Tibial artery (tissue), 4 donors: ENCODE data around the gene ITPR3.

Source experiments
- DNase-seq, 2 donors: peaks; one replicate each; pipeline ENCODE4 v3.0.0-alpha.2; 2019
- H3K27ac ChIP-seq, 2 donors: fragments of 200-600 bp; sonication (generic) in 1 of 2; 1 replicate in 1 of 2; 2 replicates in 1 of 2; pipeline ENCODE4 v1.5.1; 2018 to 2019; ENCODE audit warnings: mild to moderate bottlenecking in 1 of 2
- H3K27me3 ChIP-seq, 2 donors: fragments of 200-600 bp; sonication (generic) in 1 of 2; one replicate each; pipeline versions ENCODE4 v1.5.1 to v1.6.0; 2016 to 2019
- H3K36me3 ChIP-seq, 3 donors: fragments of 200-600 bp; sonication (generic) in 2 of 3; one replicate each; pipeline ENCODE4 v1.5.1; 2016 to 2019; ENCODE audit warnings: mild to moderate bottlenecking in 2 of 3
- H3K4me1 ChIP-seq, 4 donors: fragments of 200-600 bp; sonication (generic) in 2 of 4; 1 replicate in 3 of 4; 2 replicates in 1 of 4; pipeline ENCODE4 v1.5.1; 2016 to 2019
- H3K4me3 ChIP-seq, 2 donors: fragments of 200-600 bp; sonication (generic) in 1 of 2; 1 replicate in 1 of 2; 2 replicates in 1 of 2; pipeline ENCODE4 v1.5.1; 2018 to 2019; ENCODE audit warnings: mild to moderate bottlenecking in 2 of 2
- H3K9me3 ChIP-seq, 3 donors: fragments of 200-600 bp; sonication (generic) in 1 of 3; one replicate each; pipeline ENCODE4 v1.5.1; 2016 to 2019
- intact Hi-C: fragments of 100-400 bp; cut with DNase I; formaldehyde crosslinking; loops from one replicate; pipeline ENCODE4 v1.15.0; 2023; ENCODE audit warnings: low total_unique reads
- TF ChIP-seq, protein P1 (sequence below), 2 experiments: fragments of 200-600 bp in 1 of 2; fragments of 450-650 bp in 1 of 2; IDR thresholded peaks; one replicate each; pipeline ENCODE4 v1.5.1; 2017 to 2019; ENCODE audit warnings: antibody characterized with exemption in 2 of 2, mild to moderate bottlenecking in 1 of 2, moderate library complexity in 1 of 2

Gene ITPR3

DNA sequence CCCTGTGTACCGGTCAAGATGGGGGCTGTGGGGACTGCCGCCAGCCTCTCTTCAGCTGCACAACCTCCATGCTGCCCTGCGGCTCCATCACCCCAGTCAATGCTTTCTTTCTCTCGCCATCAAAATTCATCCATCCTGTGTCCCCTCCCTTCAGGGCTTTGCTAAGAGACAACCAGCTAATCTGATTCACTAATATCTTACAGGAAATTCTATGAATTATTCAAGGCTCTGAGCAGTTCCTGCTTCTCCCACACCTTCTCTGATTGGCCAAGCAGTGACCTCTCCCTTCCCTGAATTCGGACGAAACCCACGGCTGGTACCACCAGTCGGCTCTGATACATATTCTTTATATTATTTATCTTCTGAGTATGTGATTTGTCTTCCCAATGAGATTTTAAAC, 13.8 kb downstream of the ITPR3 start:
- intact Hi-C loops, result no loop called here
- TF ChIP-seq, protein P1, sequence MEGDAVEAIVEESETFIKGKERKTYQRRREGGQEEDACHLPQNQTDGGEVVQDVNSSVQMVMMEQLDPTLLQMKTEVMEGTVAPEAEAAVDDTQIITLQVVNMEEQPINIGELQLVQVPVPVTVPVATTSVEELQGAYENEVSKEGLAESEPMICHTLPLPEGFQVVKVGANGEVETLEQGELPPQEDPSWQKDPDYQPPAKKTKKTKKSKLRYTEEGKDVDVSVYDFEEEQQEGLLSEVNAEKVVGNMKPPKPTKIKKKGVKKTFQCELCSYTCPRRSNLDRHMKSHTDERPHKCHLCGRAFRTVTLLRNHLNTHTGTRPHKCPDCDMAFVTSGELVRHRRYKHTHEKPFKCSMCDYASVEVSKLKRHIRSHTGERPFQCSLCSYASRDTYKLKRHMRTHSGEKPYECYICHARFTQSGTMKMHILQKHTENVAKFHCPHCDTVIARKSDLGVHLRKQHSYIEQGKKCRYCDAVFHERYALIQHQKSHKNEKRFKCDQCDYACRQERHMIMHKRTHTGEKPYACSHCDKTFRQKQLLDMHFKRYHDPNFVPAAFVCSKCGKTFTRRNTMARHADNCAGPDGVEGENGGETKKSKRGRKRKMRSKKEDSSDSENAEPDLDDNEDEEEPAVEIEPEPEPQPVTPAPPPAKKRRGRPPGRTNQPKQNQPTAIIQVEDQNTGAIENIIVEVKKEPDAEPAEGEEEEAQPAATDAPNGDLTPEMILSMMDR (IDR thresholded peaks at IDR 0.05), result no peak
- H3K36me3 ChIP-seq, result no peaks in the 10 kb centered on the region
- no peaks in the 10 kb centered on the region for H3K9me3 ChIP-seq
- H3K4me1 ChIP-seq, result peaks cover 0 to 24% (median 20%) of the 10 kb centered on the region in 4 donors
- no peak for DNase-seq
- no peak overlapping the region for H3K4me3 ChIP-seq
- peaks cover 0 to 10% of the 10 kb centered on the region in 2 donors for H3K27me3 ChIP-seq
- H3K27ac ChIP-seq, result no peak overlapping the region

DNA sequence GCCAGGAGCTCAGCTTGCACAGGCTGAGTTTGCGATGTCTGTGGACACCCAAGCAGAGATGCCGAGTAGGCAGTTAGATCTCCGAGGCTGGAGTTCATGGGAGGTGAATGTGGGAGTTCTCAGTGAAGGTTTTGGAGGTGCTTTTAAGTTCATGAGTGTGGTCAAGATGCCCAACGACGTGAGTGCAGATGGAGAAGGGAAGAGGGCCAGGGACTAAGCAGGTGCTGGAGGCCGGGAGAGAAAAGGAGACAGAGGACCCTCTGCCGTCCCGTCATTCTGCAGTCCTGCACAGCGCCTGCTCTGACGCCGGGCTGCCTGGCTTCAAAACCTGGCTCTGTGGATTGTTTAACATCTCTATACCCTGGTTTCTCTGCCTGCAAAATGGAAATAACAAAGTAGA, 15.5 kb downstream of the ITPR3 start:
- intact Hi-C loops, result no loop called here
- peaks cover 0 to 10% (median 0%) of the 10 kb centered on the region in 3 donors for H3K36me3 ChIP-seq

DNA sequence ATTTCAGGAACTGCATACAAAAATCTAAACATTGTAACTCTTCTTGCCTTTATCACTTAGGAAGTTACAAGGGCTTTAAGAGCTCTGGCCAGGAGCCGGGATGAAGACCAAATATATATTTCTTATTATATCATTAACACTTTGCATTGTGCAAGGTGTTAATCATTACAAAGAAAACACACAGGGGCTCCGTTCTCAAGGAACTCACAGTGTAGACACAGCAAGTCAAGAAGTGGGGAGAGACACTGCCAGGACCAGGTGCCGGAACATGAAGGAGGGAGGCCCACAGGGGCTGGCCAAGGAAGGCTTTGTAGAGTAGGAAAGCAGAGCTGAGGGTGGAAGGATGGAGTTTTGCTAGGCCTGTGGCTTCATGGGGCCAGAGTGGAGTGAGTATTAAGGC, 17.4 kb downstream of the ITPR3 start:
- peaks cover 0 to 13% (median 11%) of the 10 kb centered on the region in 4 donors for H3K4me1 ChIP-seq
- intact Hi-C loops, result no loop called here
- H3K27ac ChIP-seq, result no peak overlapping the region
- TF ChIP-seq, protein P1 (IDR thresholded peaks at IDR 0.05), result no peak
- H3K9me3 ChIP-seq, result no peaks in the 10 kb centered on the region
- DNase-seq, result no peak
- H3K36me3 ChIP-seq, result peaks cover 0 to 13% (median 0%) of the 10 kb centered on the region in 3 donors
- no peak overlapping the region for H3K4me3 ChIP-seq
- peaks cover 0 to 13% of the 10 kb centered on the region in 2 donors for H3K27me3 ChIP-seq

More for the DNA sequence above, 15.5 kb downstream of the ITPR3 start:
- H3K9me3 ChIP-seq, result no peaks in the 10 kb centered on the region
- H3K27me3 ChIP-seq, result peaks cover 0 to 17% of the 10 kb centered on the region in 2 donors
- no peak overlapping the region for H3K4me3 ChIP-seq
- no peak overlapping the region for H3K27ac ChIP-seq
- no peak for DNase-seq
- H3K4me1 ChIP-seq, result peaks cover 0 to 24% (median 20%) of the 10 kb centered on the region in 4 donors
- TF ChIP-seq, protein P1 (IDR thresholded peaks at IDR 0.05), result no peak

DNA sequence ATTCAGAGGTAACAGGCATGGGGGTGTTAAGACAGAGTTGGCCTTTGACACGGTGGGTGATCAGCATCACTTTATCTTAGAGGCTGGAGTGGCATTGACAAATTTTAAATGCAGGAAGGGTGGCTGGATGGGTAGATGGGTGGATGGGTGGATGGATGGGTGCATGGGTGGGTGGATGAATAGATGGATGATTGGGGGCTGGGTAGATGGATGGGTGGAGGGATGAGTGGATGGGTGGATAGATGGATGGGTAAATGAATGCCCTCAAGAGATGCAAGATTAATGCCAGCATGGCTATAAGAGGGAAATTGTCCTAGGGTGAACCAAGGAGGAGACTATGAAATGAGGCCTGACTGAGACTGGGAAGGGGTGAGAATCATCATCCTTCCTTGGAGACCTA, 18.4 kb downstream of the ITPR3 start:
- no peak for DNase-seq
- H3K4me3 ChIP-seq, result no peak overlapping the region
- peaks cover 0 to 5% (median 3%) of the 10 kb centered on the region in 4 donors for H3K4me1 ChIP-seq
- TF ChIP-seq, protein P1 (IDR thresholded peaks at IDR 0.05), result no peak
- no peak overlapping the region for H3K27ac ChIP-seq
- peaks cover 0 to 11% of the 10 kb centered on the region in 2 donors for H3K27me3 ChIP-seq
- intact Hi-C loops, result no loop called here
- H3K9me3 ChIP-seq, result no peaks in the 10 kb centered on the region
- peaks cover 0 to 13% (median 0%) of the 10 kb centered on the region in 3 donors for H3K36me3 ChIP-seq

DNA sequence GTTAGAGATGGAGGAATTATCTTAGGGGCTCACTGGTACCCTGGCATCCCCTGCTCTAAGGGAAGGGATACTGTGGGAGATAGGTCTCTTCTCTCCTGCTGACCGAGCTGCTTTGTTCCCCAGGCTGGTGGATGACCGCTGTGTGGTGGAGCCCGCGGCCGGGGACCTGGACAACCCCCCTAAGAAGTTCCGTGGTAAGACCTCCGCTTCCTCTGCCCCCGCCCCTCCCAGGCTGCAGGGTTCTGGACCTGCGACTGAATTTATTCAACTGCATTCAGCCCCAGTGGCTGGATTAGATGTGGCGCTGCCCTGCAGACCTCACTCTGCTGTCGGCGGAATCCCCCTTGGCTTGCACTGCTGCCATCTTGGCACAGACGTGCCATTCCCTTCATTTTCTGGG, 19.2 kb downstream of the ITPR3 start:
- TF ChIP-seq, protein P1 (IDR thresholded peaks at IDR 0.05), result no peak
- DNase-seq, result no peak
- H3K27ac ChIP-seq, result no peak overlapping the region
- intact Hi-C loops, result no loop called here
- no peak overlapping the region for H3K4me3 ChIP-seq
- H3K27me3 ChIP-seq, result peaks cover 0 to 11% of the 10 kb centered on the region in 2 donors
- no peaks in the 10 kb centered on the region for H3K9me3 ChIP-seq
- no peaks in the 10 kb centered on the region for H3K4me1 ChIP-seq
- H3K36me3 ChIP-seq, result peaks cover 0 to 13% (median 0%) of the 10 kb centered on the region in 3 donors

DNA sequence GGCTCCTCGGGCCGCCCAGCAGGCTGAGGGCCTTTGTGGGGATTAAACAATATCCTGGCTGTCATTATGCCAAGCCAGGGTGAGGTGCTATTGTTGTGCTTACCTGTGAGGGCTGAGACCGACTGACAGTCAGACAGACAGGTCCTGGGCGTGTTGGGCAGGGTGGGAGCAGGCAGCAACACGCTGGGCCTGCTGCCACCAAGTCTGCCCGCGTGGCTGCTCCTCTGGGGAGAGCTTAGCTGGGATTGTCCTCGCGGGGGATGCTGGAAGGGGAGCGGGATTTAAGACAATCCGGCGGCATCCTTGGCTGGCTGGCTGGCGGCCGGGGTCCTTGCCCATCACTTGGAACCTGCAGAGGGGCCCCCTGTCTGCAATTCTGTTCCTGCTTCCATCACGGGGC, 20.0 kb downstream of the ITPR3 start:
- H3K36me3 ChIP-seq, result peaks cover 0 to 13% (median 0%) of the 10 kb centered on the region in 3 donors
- TF ChIP-seq, protein P1 (IDR thresholded peaks at IDR 0.05), result no peak
- H3K27me3 ChIP-seq, result peaks cover 0 to 8% of the 10 kb centered on the region in 2 donors
- intact Hi-C loops, result no loop called here
- H3K4me3 ChIP-seq, result no peak overlapping the region
- no peaks in the 10 kb centered on the region for H3K4me1 ChIP-seq
- no peak overlapping the region for H3K27ac ChIP-seq
- no peak for DNase-seq
- no peaks in the 10 kb centered on the region for H3K9me3 ChIP-seq
